HL-60 (cell line): ENCODE measurements around the gene TIPARP.

Source experiments
- DNase-seq, 2 experiments: peaks; one replicate each; pipeline ENCODE4 v3.0.0-alpha.2; 2010 to 2020; ENCODE audit warnings: low read depth in 1 of 2, low spot score in 1 of 2
- H3K27ac ChIP-seq: fragments of 250-450 bp; sonication (Bioruptor Pico); replicated peaks from 2 replicates; pipeline ENCODE4 v1.5.1; 2020; ENCODE audit warnings: mild to moderate bottlenecking, moderate library complexity
- H3K27me3 ChIP-seq: fragments of 250-450 bp; sonication (Bioruptor Pico); 2 replicates; pipeline ENCODE4 v1.5.1; 2021; ENCODE audit warnings: mild to moderate bottlenecking, moderate library complexity; ENCODE audit not compliant: insufficient read depth, poor library complexity, severe bottlenecking
- H3K4me3 ChIP-seq: replicated peaks from 2 replicates; pipeline ENCODE4 v1.5.1; 2011; ENCODE audit warnings: mild to moderate bottlenecking, control low read depth, low read length; ENCODE audit not compliant: insufficient read depth
- GABPA ChIP-seq: IDR thresholded peaks from 2 replicates; pipeline ENCODE4 v1.6.1; 2012; ENCODE audit warnings: low read depth
- POLR2AphosphoS5 ChIP-seq: IDR thresholded peaks from 2 replicates; pipeline ENCODE4 v1.6.1; 2012; ENCODE audit warnings: low read depth
- SPI1 ChIP-seq: IDR thresholded peaks from 2 replicates; pipeline ENCODE4 v1.6.1; 2012; ENCODE audit warnings: low read depth, mild to moderate bottlenecking, borderline replicate concordance
- TF ChIP-seq, protein P1 (sequence below): IDR thresholded peaks from one replicate; pipeline ENCODE4 v1.5.1; 2011; ENCODE audit warnings: low read length, control low read depth, inconsistent platforms; ENCODE audit not compliant: insufficient read depth
- TF ChIP-seq, protein P2 (sequence below): IDR thresholded peaks from 2 replicates; pipeline ENCODE4 v1.6.1; 2012; ENCODE audit warnings: low read depth; ENCODE audit not compliant: insufficient replicate concordance

TIPARP gene

DNA sequence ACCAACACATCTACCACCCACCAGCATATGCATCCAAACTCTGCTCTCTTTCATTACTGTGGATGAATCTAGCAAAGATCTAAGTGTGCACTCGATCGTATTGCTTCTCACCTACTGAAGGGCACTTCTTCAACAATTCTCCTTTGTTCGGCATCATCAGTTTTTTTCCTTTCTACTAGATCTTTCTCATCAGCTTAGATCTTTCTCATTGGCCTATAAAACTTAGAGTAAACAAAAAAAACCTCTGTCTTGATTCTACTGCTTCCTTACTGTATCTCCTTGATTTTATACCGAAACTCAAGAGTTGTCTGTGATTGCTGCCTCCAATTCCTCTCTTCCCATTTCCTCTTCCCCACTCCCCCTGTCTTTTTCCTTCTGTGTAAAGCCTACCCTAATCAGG, 36.1 kb upstream of the TIPARP start:
- no peak for TF ChIP-seq SPI1
- Histone ChIP-seq H3K4me3 (no peak overlapping the region), H3K27ac (no peak overlapping the region), H3K27me3 (no peaks in the 10 kb centered on the region)
- DNase-seq: no peak

DNA sequence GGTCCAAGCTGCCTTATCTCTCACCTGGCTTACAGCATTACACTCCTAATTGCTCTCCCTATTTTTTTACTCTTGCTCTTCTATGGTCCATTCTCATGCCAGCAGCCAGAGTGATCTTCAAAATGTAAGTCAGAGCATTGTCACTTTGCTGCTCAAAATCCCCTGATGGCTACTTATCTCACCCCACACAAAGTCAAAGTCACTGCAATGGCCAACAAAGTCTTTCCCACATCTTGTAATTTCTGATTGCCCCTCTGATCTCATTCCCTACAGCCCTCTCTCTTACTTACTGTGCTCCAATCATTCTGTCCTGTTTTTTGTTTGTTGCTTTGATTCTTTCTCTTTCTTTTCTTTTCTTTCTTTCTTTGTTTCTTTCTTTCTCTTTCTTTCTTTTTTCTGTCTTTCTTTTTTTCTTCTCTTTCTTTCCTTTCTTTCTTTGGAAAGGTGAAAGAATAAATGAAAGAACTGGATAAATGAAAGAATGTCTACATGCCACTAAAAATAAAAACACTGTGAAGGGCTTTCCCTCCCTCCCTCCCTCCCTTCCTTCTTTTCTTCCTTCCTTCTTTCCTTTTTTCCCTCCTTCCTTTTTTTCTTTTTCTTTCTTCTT, 34.9 kb upstream of the TIPARP start:
- TF ChIP-seq, protein P1, sequence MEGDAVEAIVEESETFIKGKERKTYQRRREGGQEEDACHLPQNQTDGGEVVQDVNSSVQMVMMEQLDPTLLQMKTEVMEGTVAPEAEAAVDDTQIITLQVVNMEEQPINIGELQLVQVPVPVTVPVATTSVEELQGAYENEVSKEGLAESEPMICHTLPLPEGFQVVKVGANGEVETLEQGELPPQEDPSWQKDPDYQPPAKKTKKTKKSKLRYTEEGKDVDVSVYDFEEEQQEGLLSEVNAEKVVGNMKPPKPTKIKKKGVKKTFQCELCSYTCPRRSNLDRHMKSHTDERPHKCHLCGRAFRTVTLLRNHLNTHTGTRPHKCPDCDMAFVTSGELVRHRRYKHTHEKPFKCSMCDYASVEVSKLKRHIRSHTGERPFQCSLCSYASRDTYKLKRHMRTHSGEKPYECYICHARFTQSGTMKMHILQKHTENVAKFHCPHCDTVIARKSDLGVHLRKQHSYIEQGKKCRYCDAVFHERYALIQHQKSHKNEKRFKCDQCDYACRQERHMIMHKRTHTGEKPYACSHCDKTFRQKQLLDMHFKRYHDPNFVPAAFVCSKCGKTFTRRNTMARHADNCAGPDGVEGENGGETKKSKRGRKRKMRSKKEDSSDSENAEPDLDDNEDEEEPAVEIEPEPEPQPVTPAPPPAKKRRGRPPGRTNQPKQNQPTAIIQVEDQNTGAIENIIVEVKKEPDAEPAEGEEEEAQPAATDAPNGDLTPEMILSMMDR: no peak
- TF ChIP-seq GABPA (no peak), POLR2AphosphoS5 (no peak), SPI1 (no peak)
- TF ChIP-seq, protein P2, sequence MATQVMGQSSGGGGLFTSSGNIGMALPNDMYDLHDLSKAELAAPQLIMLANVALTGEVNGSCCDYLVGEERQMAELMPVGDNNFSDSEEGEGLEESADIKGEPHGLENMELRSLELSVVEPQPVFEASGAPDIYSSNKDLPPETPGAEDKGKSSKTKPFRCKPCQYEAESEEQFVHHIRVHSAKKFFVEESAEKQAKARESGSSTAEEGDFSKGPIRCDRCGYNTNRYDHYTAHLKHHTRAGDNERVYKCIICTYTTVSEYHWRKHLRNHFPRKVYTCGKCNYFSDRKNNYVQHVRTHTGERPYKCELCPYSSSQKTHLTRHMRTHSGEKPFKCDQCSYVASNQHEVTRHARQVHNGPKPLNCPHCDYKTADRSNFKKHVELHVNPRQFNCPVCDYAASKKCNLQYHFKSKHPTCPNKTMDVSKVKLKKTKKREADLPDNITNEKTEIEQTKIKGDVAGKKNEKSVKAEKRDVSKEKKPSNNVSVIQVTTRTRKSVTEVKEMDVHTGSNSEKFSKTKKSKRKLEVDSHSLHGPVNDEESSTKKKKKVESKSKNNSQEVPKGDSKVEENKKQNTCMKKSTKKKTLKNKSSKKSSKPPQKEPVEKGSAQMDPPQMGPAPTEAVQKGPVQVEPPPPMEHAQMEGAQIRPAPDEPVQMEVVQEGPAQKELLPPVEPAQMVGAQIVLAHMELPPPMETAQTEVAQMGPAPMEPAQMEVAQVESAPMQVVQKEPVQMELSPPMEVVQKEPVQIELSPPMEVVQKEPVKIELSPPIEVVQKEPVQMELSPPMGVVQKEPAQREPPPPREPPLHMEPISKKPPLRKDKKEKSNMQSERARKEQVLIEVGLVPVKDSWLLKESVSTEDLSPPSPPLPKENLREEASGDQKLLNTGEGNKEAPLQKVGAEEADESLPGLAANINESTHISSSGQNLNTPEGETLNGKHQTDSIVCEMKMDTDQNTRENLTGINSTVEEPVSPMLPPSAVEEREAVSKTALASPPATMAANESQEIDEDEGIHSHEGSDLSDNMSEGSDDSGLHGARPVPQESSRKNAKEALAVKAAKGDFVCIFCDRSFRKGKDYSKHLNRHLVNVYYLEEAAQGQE: no peak
- no peaks in the 10 kb centered on the region for H3K27me3 ChIP-seq
- no peak overlapping the region for H3K4me3 ChIP-seq
- no peak for DNase-seq
- H3K27ac ChIP-seq: no peak overlapping the region

DNA sequence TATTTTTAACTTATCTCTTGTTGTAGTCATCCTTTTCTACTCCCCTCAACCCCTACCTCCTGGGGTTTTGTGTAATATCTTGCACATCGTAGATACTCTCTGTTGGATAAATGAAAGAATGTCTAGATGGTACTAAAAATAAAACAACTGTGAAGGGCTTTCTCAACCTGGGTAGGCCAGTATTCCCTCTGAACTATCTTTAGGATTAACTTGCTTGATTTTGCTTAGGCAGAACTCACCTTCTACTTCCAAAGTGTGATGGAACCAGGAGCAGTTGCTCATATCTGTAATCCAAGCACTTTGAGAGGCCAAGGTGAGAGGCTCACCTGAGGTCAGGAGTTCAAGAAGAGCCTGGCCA, 32.8 kb upstream of the TIPARP start:
- DNase-seq: no peak
- Histone ChIP-seq H3K27ac (no peak overlapping the region), H3K27me3 (no peaks in the 10 kb centered on the region), H3K4me3 (no peak overlapping the region)
- TF ChIP-seq POLR2AphosphoS5 (no peak), GABPA (no peak), SPI1 (no peak)
- TF ChIP-seq, protein P2: no peak
- TF ChIP-seq, protein P1: no peak

DNA sequence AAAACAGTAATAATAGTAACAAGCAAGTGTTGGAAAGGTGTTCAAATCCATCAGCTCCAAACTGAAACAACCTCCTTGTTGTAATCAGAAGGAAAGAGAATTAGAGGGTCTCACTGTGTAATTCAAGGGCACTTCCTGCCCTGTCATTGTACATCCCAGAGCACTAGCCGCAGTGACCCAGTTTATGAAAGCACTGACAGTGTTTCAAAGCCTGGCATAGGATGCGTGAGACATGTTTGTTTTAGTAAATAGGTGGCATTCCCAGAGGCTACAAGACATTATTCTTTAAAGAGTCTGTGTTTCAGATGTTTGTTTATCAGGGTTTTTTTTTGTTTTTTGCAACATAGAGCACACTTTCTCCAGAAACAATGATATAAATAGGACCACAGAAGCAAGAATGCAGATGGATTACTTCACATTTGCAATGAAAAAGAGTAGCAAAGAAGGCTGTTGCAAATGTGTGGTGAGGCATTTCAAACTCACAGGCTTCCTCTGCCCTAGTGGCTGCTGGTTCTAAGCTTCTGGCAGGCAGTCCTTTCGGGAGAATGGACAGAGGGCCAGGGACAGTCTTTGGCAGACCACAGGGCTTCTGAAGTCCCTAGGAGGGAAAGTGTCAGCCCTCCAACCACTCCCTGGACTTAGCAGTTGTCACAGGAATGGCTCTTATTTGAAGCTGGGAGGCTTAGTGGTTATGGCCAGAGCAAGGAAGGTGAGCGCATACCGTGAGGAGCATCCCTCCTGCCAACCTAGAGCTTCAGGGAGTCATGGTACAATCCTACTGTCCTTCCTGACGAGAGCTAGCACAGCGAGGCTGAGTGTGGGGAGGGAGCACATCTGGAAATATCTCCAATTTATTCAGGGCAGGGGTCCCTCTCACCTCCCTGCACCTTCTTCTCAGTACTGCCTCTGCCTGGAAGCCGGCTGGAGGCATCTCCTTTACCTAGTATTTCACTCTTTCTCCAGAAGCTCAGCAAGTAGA, 31.4 kb upstream of the TIPARP start:
- no peak for TF ChIP-seq GABPA
- TF ChIP-seq POLR2AphosphoS5: no peak
- TF ChIP-seq, protein P2: no peak
- no peak for TF ChIP-seq SPI1
- TF ChIP-seq, protein P1: no peak
- Histone ChIP-seq H3K27ac (peak overlapping the region; percentile 67), H3K4me3 (no peak overlapping the region), H3K27me3 (no peaks in the 10 kb centered on the region)
- peak in 1 of 2 experiments; percentile 58 for DNase-seq
